HCT116 (cell line): ENCODE results near the gene LCNL1. TPM values are rescaled to one million over a fixed set of nuclear protein-coding genes. Genes with fewer than 3 reads are reported as not detected.

Source experiments
- ATAC-seq: fragments of 200-7000 bp; cut with Tn5 transposase; 2 replicates; pipeline ENCODE4 v1.9.1; 2020; ENCODE audit warnings: mild to moderate bottlenecking, moderate library complexity
- BruUV-seq: library from RNA; stranded (reverse); fragments of 400-500 nt; replicated peaks from 2 replicates; lab custom pipeline; 2021; lab: Mats Ljungman, UMichigan
- CTCF ChIA-PET: fragments of 300-600 bp; sonication (Branson Sonifier 250); formaldehyde crosslinking; loops from one replicate; lab custom pipeline; 2021; ENCODE audit warnings: antibody characterized with exemption; lab: Charles Lee
- POLR2A ChIA-PET: fragments of 300-600, 350-600 bp; sonication (Branson Sonifier 250); formaldehyde crosslinking; loops from one replicate; lab custom pipeline; 2021; ENCODE audit warnings: antibody characterized with exemption; lab: Charles Lee
- RAD21 ChIA-PET, 2 experiments: fragments of 300-600 bp; sonication (Branson Sonifier 250); formaldehyde crosslinking; loops; one replicate each; lab custom pipeline; 2023; ENCODE audit warnings: low total read pairs in 2 of 2; ENCODE audit not compliant: uncharacterized antibody in 2 of 2, unreplicated experiment in 2 of 2, low non-redundant PET in 1 of 2; lab: Charles Lee
- DNase-seq: peaks from one replicate; pipeline ENCODE4 v3.0.0-alpha.2; 2010; ENCODE audit warnings: low read depth, low spot score
- H2AFZ ChIP-seq: fragments of 200-600 bp; shearing (Covaris generic), sonication (generic); 2 replicates; pipeline ENCODE4 v1.6.1; 2017; ENCODE audit warnings: low read depth, mixed run types, mixed read lengths, antibody characterized with exemption, low read length; ENCODE audit not compliant: poor library complexity, severe bottlenecking
- H3K27ac ChIP-seq: 2 replicates; pipeline ENCODE4 v1.5.1; 2012; ENCODE audit warnings: low read depth, low read length
- H3K27me3 ChIP-seq: fragments of 200-600 bp; sonication (generic); 2 replicates; pipeline ENCODE4 v1.6.1; 2016; ENCODE audit warnings: mixed run types, low read length, mixed read lengths; ENCODE audit not compliant: insufficient read depth
- H3K36me3 ChIP-seq, 2 experiments: fragments of 200-500 bp in 1 of 2; fragments of 200-600 bp in 1 of 2; sonication (Bioruptor generic) in 1 of 2; sonication (generic) in 1 of 2; 2 replicates each; pipeline versions ENCODE4 v1.5.1 to v1.6.1; 2014 to 2016; ENCODE audit warnings: low read length in 2 of 2, inconsistent platforms in 1 of 2, mixed read lengths in 1 of 2, mixed run types in 1 of 2; ENCODE audit not compliant: insufficient read depth in 2 of 2, control insufficient read depth in 1 of 2
- H3K4me1 ChIP-seq, 2 experiments: fragments of 200-600 bp in 1 of 2; sonication (generic) in 1 of 2; 2 replicates each; pipeline versions ENCODE4 v1.5.1 to v1.6.1; 2012 to 2017; ENCODE audit warnings: low read length in 2 of 2, inconsistent platforms in 1 of 2, mild to moderate bottlenecking in 1 of 2, mixed read lengths in 1 of 2, mixed run types in 1 of 2, moderate library complexity in 1 of 2; ENCODE audit not compliant: insufficient read depth in 2 of 2, control insufficient read depth in 1 of 2
- H3K4me2 ChIP-seq: fragments of 200-600 bp; sonication (generic); 2 replicates; pipeline ENCODE4 v1.6.1; 2017; ENCODE audit warnings: mixed run types, low read length, mixed read lengths
- H3K4me3 ChIP-seq, 2 experiments: fragments of 200-600 bp in 1 of 2; sonication (generic) in 1 of 2; replicated peaks in 1 of 2; 2 replicates each; pipeline ENCODE4 v1.5.1; 2011 to 2016; ENCODE audit warnings: low read length in 2 of 2, control low read depth in 1 of 2, low read depth in 1 of 2, mild to moderate bottlenecking in 1 of 2, mixed read lengths in 1 of 2, mixed run types in 1 of 2
- H3K79me2 ChIP-seq: fragments of 200-600 bp; sonication (generic); 2 replicates; pipeline ENCODE4 v1.6.1; 2017; ENCODE audit warnings: mild to moderate bottlenecking, mixed run types, low read length, moderate library complexity, mixed read lengths; ENCODE audit not compliant: insufficient read depth
- H3K9ac ChIP-seq: fragments of 200-600 bp; sonication (generic); 2 replicates; pipeline ENCODE4 v1.6.1; 2016; ENCODE audit warnings: low read length, mixed read lengths
- H3K9me2 ChIP-seq: fragments of 200-600 bp; sonication (generic), shearing (Covaris generic); 2 replicates; pipeline ENCODE4 v1.6.1; 2017; ENCODE audit warnings: mixed run types, mild to moderate bottlenecking, moderate library complexity; ENCODE audit not compliant: insufficient read depth
- H3K9me3 ChIP-seq, 2 experiments: fragments of 200-500 bp in 1 of 2; fragments of 200-600 bp in 1 of 2; sonication (Bioruptor generic) in 1 of 2; sonication (generic) in 1 of 2; 2 replicates each; pipeline ENCODE4 v1.6.1; 2014 to 2017; ENCODE audit warnings: low read length in 2 of 2, mixed read lengths in 2 of 2, inconsistent platforms in 1 of 2, low read depth in 1 of 2, mild to moderate bottlenecking in 1 of 2, mixed run types in 1 of 2, moderate library complexity in 1 of 2; ENCODE audit not compliant: control insufficient read depth in 1 of 2, insufficient read depth in 1 of 2
- H4K20me1 ChIP-seq: fragments of 200-600 bp; sonication (generic), shearing (Covaris generic); 2 replicates; pipeline ENCODE4 v1.6.1; 2017; ENCODE audit warnings: mixed run types, mild to moderate bottlenecking, moderate library complexity; ENCODE audit not compliant: insufficient read depth
- CEBPB ChIP-seq: IDR thresholded peaks from 2 replicates; pipeline ENCODE4 v1.6.1; 2012; ENCODE audit warnings: low read depth
- CTCF ChIP-seq, 3 experiments: fragments of 200-600 bp in 1 of 3; sonication (generic) in 1 of 3; IDR thresholded peaks in 2 of 3; conservative IDR thresholded peaks in 1 of 3; 2 replicates each; pipeline ENCODE4 v1.5.1; 2012 to 2017; ENCODE audit warnings: low read depth in 2 of 3, low read length in 2 of 3, antibody characterized with exemption in 1 of 3, borderline replicate concordance in 1 of 3, control low read depth in 1 of 3, mild to moderate bottlenecking in 1 of 3, mixed read lengths in 1 of 3, mixed run types in 1 of 3, moderate library complexity in 1 of 3; ENCODE audit not compliant: insufficient read depth in 1 of 3
- EGR1 ChIP-seq: IDR thresholded peaks from 2 replicates; pipeline ENCODE4 v1.6.1; 2012; ENCODE audit warnings: low read depth
- ELF1 ChIP-seq: IDR thresholded peaks from 2 replicates; pipeline ENCODE4 v1.6.1; 2012; ENCODE audit warnings: low read depth, borderline replicate concordance
- EZH2 ChIP-seq: fragments of 200-600 bp; sonication (generic); IDR thresholded peaks from 2 replicates; pipeline ENCODE4 v1.6.1; 2017; ENCODE audit warnings: antibody characterized with exemption, mixed run types
- EZH2phosphoT487 ChIP-seq: fragments of 200-600 bp; IDR thresholded peaks from 2 replicates; pipeline ENCODE4 v1.6.1; 2018; ENCODE audit warnings: antibody characterized with exemption, borderline replicate concordance
- FOSL1 ChIP-seq: IDR thresholded peaks from 2 replicates; pipeline ENCODE4 v1.6.1; 2012; ENCODE audit warnings: low read depth
- JUND ChIP-seq: IDR thresholded peaks from 2 replicates; pipeline ENCODE4 v1.6.1; 2012
- MAX ChIP-seq: IDR thresholded peaks from 2 replicates; pipeline ENCODE4 v1.6.1; 2012
- POLR2A ChIP-seq: IDR thresholded peaks from 2 replicates; pipeline ENCODE4 v1.7.0; 2011; ENCODE audit warnings: borderline replicate concordance; ENCODE audit not compliant: insufficient read depth, insufficient read length; ENCODE audit errors: extremely low read depth
- POLR2AphosphoS5 ChIP-seq: IDR thresholded peaks from 2 replicates; pipeline ENCODE4 v1.6.1; 2011; ENCODE audit warnings: mild to moderate bottlenecking, low read depth, low read length, moderate library complexity
- RAD21 ChIP-seq: IDR thresholded peaks from 2 replicates; pipeline ENCODE4 v1.6.1; 2012; ENCODE audit warnings: low read depth, mild to moderate bottlenecking
- REST ChIP-seq: IDR thresholded peaks from 2 replicates; pipeline ENCODE4 v1.6.1; 2012; ENCODE audit warnings: low read depth
- SIN3A ChIP-seq: IDR thresholded peaks from 2 replicates; pipeline ENCODE4 v1.6.1; 2012; ENCODE audit warnings: low read depth
- SP1 ChIP-seq: IDR thresholded peaks from 2 replicates; pipeline ENCODE4 v1.6.1; 2012; ENCODE audit warnings: low read depth
- TCF7L2 ChIP-seq: IDR thresholded peaks from 2 replicates; pipeline ENCODE4 v1.7.0; 2011; ENCODE audit warnings: borderline replicate concordance, inconsistent platforms; ENCODE audit not compliant: insufficient read depth, insufficient read length; ENCODE audit errors: extremely low read depth
- YY1 ChIP-seq: IDR thresholded peaks from 2 replicates; pipeline ENCODE4 v1.6.1; 2011; ENCODE audit warnings: low read length, low read depth, moderate library complexity, mild to moderate bottlenecking; ENCODE audit not compliant: insufficient replicate concordance; ENCODE audit errors: extremely low read depth
- ZBTB33 ChIP-seq: IDR thresholded peaks from 2 replicates; pipeline ENCODE4 v1.6.1; 2011; ENCODE audit warnings: mild to moderate bottlenecking, low read length, moderate library complexity; ENCODE audit not compliant: insufficient replicate concordance; ENCODE audit errors: extremely low read depth
- ZFX ChIP-seq: fragments of 450-650 bp; IDR thresholded peaks from 2 replicates; pipeline ENCODE4 v1.6.1; 2017
- ZNF274 ChIP-seq: fragments of 200-500 bp; sonication (Bioruptor generic); IDR thresholded peaks from 2 replicates; pipeline ENCODE4 v1.6.1; 2014; ENCODE audit warnings: mild to moderate bottlenecking, low read depth, low read length, inconsistent platforms
- intact Hi-C: fragments of 100-400 bp; cut with micrococcal nuclease; formaldehyde crosslinking; loops from 2 replicates; pipeline ENCODE4 v1.10.0; 2022
- total RNA-seq: library from RNA; stranded (reverse); gene quantifications from one replicate; pipeline ENCODE4 v1.2.1, GENCODE V29; 2021; ENCODE audit not compliant: unreplicated experiment

LCNL1 gene
- total RNA-seq, 1 experiment from 2014 or later: 0.44 TPM

GRCh38 chr9:136951541-136952320 lies 31.1 kb upstream of the LCNL1 start, which contains the start of gene LCN12:
TSS of gene LCN12 (plus strand) at chr9:136952273. CDS start at chr9:136952328, 55 bp downstream.
- no peak for TF ChIP-seq CTCF (IDR thresholded peaks at IDR 0.05 in 2 of 3, conservative IDR thresholded peaks at IDR 0.05 in 1 of 3; ENCODE audit: borderline replicate concordance in 1 of 3, insufficient read depth in 1 of 3, low read depth in 2 of 3, low read length in 2 of 3)
- TF ChIP-seq YY1: no peak
- no peak for TF ChIP-seq ZBTB33
- no peak for TF ChIP-seq POLR2AphosphoS5
- no peak for TF ChIP-seq ELF1
- no peak for TF ChIP-seq SIN3A
- TF ChIP-seq JUND: no peak
- no peak for TF ChIP-seq CEBPB
- no peak for TF ChIP-seq EZH2phosphoT487
- no peak for TF ChIP-seq ZFX
- TF ChIP-seq REST: no peak
- TF ChIP-seq RAD21: no peak
- no peak for TF ChIP-seq FOSL1
- no peak for TF ChIP-seq EZH2
- TF ChIP-seq TCF7L2: no peak
- no peak for TF ChIP-seq SP1
- TF ChIP-seq MAX: no peak
- no peak for TF ChIP-seq EGR1
- TF ChIP-seq POLR2A: no peak
- TF ChIP-seq ZNF274: no peak
- Histone ChIP-seq H3K9me2 (no peaks in the 10 kb centered on the region), H3K27ac (no peak within 1 kb of the TSS), H2AFZ (no peak within 1 kb of the TSS), H3K9me3 (no peaks in the 10 kb centered on the region), H3K9ac (no peak within 1 kb of the TSS), H3K4me1 (peaks cover 20 to 40% of the 10 kb centered on the region in 2 experiments), H3K4me2 (no peak within 1 kb of the TSS), H3K79me2 (no peaks in the 10 kb centered on the region), H3K4me3 (no peak within 1 kb of the TSS), H3K36me3 (no peaks in the 10 kb centered on the region), H3K27me3 (no peaks in the 10 kb centered on the region), H4K20me1 (no peaks in the 10 kb centered on the region)
- DNase-seq (no peak), ATAC-seq (no peak)
- RAD21 ChIA-PET: no interaction called here
- POLR2A ChIA-PET: interaction anchor here (1.0 kb wide), 1 partner anchor 27 kb away, joined by 3 read pairs; no protein-coding TSS in a partner anchor
- intact Hi-C loops: no loop called here
- CTCF ChIA-PET: interaction anchor here (0.5 to 1.5 kb wide), 3 partner anchors 40 to 95 kb away, joined by 3 to 4 read pairs (median 3); no protein-coding TSS in a partner anchor
- no TSS peak for BruUV-seq
